NOMO-1 treated with dmso at 0.1 percent for 144 hours (cell line): ENCODE results near the gene KIF19.

Experiments used
- DNase-seq: peaks from one replicate; lab custom pipeline; 2025; ENCODE audit not compliant: unreplicated experiment; lab: John Stamatoyannopoulos, UW

Gene KIF19

GRCh38 chr17:74361230-74362068 is 35.4 kb downstream of the KIF19 start, which contains the start of gene BTBD17:
BTBD17 (minus strand) TSS chr17:74361868; CDS start chr17:74361819, 49 bp downstream.
- DNase-seq, result no peak

- no peak for DNase-seq
Measured at GRCh38 chr17:74362069-74362405, 36.0 kb downstream of the KIF19 start.

DNA sequence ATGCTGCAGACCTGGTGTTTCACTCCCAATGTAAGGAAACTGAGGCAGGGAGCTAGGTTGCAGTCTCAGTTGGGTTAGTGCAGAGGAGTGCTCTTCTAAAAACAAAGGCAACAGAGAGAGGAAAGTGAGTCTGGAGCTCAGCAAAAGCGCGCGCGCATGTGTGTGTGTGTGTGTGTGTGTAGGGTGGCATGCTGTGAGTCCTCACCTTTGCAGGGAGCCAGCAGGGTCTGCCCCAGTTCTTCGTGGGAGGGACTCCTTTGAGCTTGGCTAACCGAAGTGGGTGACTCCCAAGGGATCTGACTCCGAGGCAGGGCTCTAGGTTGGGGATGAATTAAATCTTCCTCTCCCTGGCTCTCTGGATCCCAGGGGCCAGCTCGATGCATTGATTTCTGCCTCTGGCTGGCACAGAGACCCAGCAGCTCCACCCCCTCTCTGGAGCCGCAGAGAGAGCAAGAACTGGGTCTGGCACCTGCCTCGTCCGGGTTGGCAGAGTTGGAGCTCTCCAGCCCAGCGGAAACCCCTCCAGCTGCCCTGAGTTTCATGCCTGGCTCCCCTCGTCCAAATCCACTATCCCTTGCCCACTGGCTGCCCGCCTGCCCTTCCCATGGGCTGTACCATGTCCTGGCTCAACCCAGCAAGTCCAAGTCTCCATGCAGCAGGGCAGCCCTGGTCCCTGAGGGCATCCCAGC is 36.9 kb downstream of the KIF19 start:
- DNase-seq, result no peak

GRCh38 chr17:74367206-74367605 is 41.2 kb downstream of the KIF19 start, which contains the start of gene GPR142:
GPR142 (plus strand) TSS chr17:74367506; CDS start chr17:74369541, 2,035 bp downstream.
- no peak for DNase-seq

GRCh38 chr17:74368341-74369081 is 42.5 kb downstream of the KIF19 start:
- DNase-seq, result no peak

GRCh38 chr17:74369221-74369620 is 43.2 kb downstream of the KIF19 start:
- peak; percentile 35 for DNase-seq

DNA sequence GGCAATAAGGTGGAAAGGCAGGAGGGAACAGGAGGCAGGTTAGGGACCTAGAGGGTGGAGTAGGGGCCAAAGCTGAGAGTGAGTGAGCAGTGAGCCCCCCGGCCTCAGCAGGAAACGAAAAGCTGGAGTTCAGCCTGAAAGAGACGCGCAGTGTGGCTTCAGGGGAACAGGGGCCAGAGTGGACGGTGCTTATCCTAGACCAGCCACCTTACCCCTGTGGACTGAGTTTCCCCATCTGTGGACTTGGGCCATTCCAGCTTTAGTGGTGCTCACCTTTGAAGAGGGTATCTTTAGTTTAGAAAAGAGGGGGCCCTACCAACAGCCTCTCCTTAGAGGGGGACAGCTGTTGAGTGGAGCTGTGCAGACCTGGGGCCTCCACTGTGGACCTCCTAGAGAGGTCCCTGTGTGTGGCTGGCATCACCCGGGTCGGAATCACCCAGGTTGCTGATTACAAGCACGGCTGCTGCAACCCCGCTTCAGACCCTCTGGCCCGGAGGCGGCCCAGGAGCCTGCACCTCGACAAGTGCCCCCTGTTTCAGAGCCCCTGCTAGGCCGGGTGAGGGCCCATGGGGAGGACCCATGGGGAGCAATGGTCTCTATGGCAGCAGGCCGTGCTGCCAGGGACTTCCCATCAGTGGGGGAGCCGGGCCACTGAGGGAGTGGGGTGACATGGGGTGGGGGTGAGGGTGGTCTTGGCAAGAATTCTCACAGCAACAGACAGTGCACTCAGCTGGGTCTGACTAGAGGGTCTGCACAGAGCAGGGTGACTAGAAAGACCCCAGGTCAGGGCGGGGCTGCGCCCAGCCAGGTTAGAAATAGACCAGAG is 43.9 kb downstream of the KIF19 start:
- no peak for DNase-seq

DNA sequence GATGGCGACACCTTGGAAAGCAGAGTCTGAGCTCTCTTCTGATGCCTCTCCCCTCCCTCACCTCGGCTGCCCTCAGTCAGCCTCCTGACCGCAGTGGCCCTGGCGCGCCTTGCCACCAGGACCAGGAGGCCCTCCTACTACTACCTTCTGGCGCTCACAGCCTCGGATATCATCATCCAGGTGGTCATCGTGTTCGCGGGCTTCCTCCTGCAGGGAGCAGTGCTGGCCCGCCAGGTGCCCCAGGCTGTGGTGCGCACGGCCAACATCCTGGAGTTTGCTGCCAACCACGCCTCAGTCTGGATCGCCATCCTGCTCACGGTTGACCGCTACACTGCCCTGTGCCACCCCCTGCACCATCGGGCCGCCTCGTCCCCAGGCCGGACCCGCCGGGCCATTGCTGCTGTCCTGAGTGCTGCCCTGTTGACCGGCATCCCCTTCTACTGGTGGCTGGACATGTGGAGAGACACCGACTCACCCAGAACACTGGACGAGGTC is 45.7 kb downstream of the KIF19 start:
- DNase-seq, result no peak

DNA sequence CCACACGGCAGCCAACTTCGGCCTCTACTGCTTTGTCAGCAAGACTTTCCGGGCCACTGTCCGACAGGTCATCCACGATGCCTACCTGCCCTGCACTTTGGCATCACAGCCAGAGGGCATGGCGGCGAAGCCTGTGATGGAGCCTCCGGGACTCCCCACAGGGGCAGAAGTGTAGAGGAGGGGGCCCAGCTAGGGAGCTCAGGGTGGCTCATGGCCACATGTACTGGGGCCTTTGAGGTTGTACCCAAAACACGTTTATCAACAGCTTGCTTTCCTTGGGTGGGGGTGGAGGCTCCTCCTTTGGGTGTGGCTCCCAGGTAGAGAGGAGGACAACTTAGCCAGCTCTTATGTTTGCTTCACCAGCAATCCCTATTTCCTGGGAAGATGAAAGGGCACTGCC is 46.4 kb downstream of the KIF19 start:
- no peak for DNase-seq

- DNase-seq, result no peak
Measured at GRCh38 chr17:74373838-74374606, 48.0 kb downstream of the KIF19 start.

- no peak for DNase-seq
Measured at GRCh38 chr17:74374858-74375257, 48.8 kb downstream of the KIF19 start.

DNA sequence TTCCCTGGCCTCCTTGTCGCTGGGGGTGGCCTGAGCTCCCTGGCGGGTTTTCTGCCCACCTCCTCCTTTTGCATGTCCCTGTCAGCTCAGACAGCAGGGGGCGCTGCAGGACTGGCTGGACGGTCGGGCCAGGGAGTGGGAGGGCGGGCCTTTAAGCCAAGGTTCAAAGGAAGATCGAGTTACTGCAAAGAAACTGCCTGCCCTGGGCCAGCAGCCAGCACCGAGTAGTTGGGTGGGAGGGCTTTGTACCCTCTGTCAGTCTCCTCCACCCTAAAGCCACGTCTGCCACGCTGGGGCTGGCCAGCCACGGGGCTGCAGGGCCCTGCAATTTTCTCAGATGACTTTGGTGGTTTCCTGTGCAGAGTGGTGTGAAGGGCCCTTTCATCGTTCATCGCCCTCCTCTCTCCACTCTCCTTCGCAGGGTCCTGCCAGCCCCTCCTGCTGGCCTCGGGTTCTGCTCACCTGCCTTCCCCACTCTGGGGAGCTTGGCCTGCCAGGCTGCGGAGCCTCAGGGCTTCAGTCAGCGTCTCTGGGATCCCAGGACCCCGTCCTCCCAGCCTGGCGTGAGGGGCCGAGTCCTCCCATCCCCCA is 53.6 kb downstream of the KIF19 start:
- peak; percentile 58 for DNase-seq

GRCh38 chr17:74380086-74380958 is 54.3 kb downstream of the KIF19 start:
- DNase-seq, result no peak

DNA sequence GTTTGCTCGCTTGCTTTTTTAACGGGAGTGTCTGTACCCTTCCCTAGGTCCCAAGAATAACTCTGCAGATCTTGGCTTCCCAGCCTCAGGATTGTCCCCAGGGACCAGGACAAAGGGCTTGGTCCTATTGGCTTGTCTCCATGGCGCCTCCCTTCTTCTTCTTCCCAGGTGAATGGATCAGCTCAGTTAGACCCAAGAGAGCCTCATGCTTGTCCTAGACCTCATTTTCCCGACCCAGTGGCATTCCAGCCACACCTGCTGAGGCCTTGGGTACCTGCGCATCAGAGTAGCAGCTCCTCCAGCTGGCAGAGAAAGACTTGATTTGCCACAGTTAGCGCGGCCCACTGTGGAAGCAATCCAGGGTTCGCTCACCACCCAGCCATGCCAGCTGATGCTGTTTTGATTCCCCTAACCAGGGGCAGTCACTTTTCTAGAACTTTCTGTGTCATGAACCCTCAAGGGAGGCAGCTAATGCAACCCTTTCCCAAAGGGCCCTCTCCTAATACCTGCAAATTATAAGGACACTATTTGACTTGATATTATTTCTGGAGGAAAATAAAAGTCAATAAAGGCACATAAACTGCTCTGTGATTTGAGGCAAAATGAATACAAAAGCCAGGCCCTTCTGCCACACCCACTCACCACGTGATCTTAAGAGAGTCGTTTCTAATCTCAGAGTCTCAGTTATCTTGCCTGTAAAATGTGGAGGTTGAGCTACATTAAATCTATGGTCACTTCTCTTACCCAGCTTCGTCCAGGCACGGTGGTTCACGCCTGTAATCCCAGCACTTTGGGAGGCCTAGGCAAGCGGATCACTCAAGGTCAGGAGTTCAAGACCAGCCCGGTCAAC is 55.2 kb downstream of the KIF19 start:
- no peak for DNase-seq

GRCh38 chr17:74383141-74383540 is 57.1 kb downstream of the KIF19 start:
- no peak for DNase-seq

DNA sequence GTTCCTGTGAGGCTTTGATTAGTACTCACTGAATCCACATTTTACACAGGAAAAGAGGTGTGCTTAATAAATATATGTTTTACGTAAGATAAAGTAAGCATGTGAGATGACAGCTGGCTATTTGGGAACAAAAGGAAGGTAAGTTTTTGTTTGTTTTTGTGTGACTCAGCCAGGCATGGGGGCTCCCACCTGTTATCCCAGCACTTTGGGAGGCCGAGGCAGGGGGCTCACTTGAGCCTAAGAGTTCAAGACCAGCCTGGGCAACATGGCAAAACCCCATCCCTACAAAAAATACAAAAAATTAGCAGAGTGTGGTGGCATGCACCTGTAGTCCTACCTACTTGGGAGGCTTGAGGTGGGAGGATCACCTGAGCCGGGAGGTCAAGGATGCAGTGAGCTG is 59.2 kb downstream of the KIF19 start:
- no peak for DNase-seq

- no peak for DNase-seq
Measured at GRCh38 chr17:74386386-74386785, 60.4 kb downstream of the KIF19 start.
